GM18505 (cell line): ENCODE data around the gene SLC25A21.

Experiments
- ATAC-seq: cut with Tn5 transposase; IDR thresholded peaks from one replicate; pipeline ENCODE4 v1.9.1; 2021; ENCODE audit not compliant: unreplicated experiment
- POLR2A ChIP-seq: IDR thresholded peaks from 4 replicates; pipeline ENCODE4 v1.6.1; 2011; ENCODE audit warnings: borderline replicate concordance; ENCODE audit not compliant: insufficient read depth, insufficient read length; ENCODE audit errors: extremely low read depth

SLC25A21 gene

GRCh38 chr14:37143475-37143874 lies 28.9 kb downstream of the SLC25A21 start:
- ATAC-seq, result no peak
- no peak for TF ChIP-seq POLR2A

- TF ChIP-seq POLR2A, result no peak
- no peak for ATAC-seq
These were observed 29.5 kb downstream of the SLC25A21 start for GRCh38 chr14:37142835-37143401.

DNA sequence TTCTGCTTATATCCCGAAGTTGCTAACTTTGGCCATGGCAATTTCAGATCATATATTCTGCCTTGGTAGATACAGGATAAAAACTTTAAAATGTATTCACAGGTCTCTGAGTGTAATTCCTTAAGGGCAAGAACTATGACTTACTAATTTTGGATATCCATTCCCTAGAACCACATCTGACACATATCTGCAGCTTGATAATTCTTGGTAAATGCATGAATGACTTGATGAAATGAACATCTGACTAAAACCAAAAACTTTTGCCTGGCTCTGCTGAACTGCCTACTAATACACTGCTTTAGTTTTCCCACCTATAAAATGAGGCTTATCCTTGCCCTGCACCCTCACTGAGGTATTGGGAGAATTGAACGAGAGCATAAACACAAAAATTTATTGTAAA lies 32.2 kb downstream of the SLC25A21 start:
- TF ChIP-seq POLR2A, result no peak
- ATAC-seq, result no peak

DNA sequence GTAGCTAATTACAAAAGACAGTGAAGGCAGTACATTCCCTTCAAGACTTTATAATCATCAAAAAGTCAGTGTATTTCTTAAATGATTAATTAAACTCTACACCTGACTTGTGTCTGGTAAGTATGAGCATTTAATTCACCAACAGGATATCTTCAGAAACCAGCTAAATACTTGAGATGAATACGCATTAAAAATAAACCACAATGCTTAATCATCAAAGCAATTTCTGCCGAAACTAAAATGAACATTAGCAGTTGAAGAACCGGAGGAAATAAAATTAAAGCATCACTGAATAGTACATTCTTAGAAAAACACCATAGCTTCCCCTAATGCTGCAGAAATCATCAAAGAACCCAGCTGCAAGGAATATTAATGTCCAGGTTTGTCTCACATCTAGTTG lies 32.7 kb downstream of the SLC25A21 start:
- TF ChIP-seq POLR2A, result no peak
- no peak for ATAC-seq

GRCh38 chr14:37138898-37139297 lies 33.5 kb downstream of the SLC25A21 start:
- no peak for TF ChIP-seq POLR2A
- ATAC-seq, result no peak

DNA sequence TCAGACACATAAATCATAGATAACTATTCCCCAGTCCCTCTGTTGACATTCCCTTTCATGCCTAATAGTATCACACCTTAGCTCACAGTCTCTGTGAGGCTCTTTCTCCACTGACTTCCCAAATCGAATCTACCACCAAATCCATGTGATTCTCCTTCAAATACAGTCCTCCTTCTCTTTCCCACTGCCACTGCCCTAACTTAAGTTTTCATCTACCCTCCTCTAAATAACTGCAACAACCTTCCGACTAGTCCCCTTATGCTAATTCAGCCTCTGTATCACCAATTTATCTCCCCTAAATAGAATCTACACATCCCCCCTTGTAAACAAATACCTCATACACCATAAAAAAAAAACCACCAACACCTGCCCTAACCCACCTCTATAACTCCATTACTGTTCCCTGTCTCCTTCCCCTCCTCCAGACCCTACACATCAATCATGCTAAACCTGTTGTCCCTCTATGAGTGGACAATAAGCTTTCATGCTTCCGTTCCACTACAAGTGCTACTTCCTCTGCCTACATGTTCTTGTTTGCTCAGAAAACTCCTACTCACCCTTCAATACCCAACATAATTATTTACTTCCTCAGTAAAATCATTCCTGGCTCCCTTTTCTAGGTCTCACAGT lies 39.0 kb downstream of the SLC25A21 start:
- TF ChIP-seq POLR2A, result no peak
- no peak for ATAC-seq

DNA sequence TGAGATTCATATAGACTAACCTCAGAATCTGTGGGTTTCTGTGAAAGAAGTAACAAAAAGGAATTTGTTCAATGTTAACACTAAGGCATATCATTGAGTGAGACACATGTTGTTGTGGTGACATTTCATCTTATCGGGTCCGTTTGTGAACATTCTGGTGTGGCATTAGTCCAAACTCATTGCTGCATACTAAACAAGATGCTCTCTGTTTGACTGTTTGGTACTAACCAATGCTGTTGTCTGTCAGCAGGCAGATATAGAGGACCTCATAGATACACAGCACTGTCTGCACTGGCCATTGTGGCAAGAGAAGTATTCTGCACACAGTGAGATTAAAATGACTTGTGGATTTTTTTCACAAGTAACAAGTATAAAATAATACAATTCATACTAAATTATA lies 41.2 kb downstream of the SLC25A21 start:
- TF ChIP-seq POLR2A, result no peak
- no peak for ATAC-seq

DNA sequence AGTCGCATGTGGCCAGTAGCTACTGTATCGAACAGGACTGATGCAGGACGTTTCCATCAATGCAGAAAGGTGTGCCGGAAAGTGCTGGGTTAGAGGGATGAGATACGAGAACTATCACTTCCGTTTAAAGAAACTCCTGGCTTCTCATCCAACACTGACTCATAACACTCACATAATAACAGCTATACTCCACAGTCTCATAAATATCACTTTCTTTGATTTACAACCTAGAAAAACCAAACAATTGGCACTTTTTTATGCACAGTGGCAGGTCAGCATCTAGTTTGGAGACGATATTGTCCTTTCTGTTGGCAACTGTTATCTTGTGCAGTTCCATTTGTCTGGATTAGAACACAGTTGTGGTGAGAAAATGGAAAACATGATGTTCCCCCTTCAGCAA lies 43.4 kb downstream of the SLC25A21 start:
- TF ChIP-seq POLR2A, result no peak
- no peak for ATAC-seq

DNA sequence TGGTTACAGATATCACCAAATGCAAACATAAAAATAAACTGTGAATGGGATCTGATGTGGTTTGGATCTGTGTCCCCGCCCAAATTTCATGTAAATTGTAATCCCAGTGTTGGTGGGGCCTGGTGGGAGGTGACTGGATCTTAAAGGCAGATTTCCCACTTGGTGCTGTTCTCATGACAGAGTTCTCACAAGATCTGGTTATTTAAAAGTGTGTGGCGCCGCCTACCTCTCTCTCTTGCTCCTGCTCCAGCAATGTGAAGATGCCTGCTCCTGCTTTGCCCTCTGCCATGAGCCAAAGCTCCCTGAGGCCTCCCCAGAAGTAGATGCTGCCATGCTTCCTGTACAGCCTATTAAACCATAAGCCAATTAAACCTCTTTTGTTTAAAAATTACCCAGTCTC lies 47.8 kb downstream of the SLC25A21 start:
- no peak for TF ChIP-seq POLR2A
- ATAC-seq, result no peak

DNA sequence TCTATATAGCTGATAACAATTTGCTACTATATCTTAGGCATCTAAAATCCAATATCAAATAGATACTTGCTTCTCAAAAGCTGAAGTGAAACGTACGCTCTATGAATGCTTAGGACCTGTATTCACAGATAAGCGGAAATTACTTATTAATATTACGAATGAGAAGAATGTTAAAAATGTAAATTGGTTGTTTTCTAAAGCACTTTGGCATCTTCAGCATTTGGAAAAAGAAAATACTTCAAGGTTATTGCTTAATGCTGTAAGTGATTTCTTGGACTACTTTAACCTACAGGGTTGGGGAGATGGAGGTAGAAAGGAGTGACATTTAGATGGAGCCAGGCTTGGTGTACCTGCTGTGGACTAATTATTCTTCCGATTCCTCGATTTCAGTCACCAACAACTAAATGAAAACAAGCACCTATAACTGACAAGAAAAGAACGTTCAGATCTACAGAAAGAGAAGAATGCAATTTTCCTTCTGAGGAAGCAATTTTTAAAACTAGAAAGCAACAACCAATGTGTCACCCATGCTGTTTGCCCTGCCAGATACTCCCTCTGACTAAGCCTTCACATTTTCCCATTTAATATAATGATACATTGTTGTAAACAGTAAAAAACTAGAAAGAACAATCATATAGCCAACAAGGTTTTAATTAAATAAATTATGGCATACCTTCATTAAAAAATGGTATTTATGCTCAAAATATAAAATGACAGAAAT lies 49.3 kb downstream of the SLC25A21 start:
- no peak for ATAC-seq
- TF ChIP-seq POLR2A, result no peak

- no peak for TF ChIP-seq POLR2A
- ATAC-seq, result no peak
These were observed 50.1 kb downstream of the SLC25A21 start for GRCh38 chr14:37122288-37122687.

GRCh38 chr14:37118673-37119366 lies 53.6 kb downstream of the SLC25A21 start:
- no peak for ATAC-seq

GRCh38 chr14:37116933-37117849 lies 55.2 kb downstream of the SLC25A21 start:
- ATAC-seq, result no peak
- no peak for TF ChIP-seq POLR2A

More at GRCh38 chr14:37118673-37119366, 53.6 kb downstream of the SLC25A21 start:
- TF ChIP-seq POLR2A, result no peak
